K562 (cell line): ENCODE data around the gene STARD3NL. TPM values are rescaled to one million over a fixed set of nuclear protein-coding genes. Genes with fewer than 3 reads are reported as not detected.
A peak's percentile ranks its signal among the peaks of the same experiment; 100 is the strongest.

Source experiments
- ATAC-seq: fragments of 200-7000 bp; cut with Tn5 transposase; 3 replicates; pipeline ENCODE4 v1.9.1; 2020; ENCODE audit warnings: moderate library complexity
- BruUV-seq: library from RNA; stranded (reverse); fragments of 400-500 nt; replicated peaks from 2 replicates; lab custom pipeline; 2021; lab: Mats Ljungman, UMichigan
- CTCF ChIA-PET: fragments of 300-600 bp; formaldehyde crosslinking; extraction: SDS; loops from one replicate; lab custom pipeline; 2021; ENCODE audit warnings: low intra/inter-chr PET ratio; lab: Yijun Ruan, JAX
- POLR2A ChIA-PET: fragments of 300-600, 350-650 bp; sonication (Branson Sonifier 250); formaldehyde crosslinking; extraction: SDS; loops from one replicate; lab custom pipeline; 2021; ENCODE audit warnings: antibody characterized with exemption, inconsistent platforms; lab: Yijun Ruan, JAX
- DNase-seq, 4 experiments: peaks; one replicate each; pipeline versions ENCODE4 v3.0.0 to v3.0.0-alpha.2; 2011 to 2018; ENCODE audit warnings: low spot score in 3 of 4, mixed read lengths in 3 of 4; ENCODE audit errors: extremely low read depth in 1 of 4
- FAIRE-seq: peaks from 2 replicates; lab custom pipeline; 2011; peaks lifted over from hg19 to GRCh38; lab: Jason Lieb, UNC
- H2AFZ ChIP-seq: 2 replicates; pipeline ENCODE4 v1.6.0; 2011; ENCODE audit warnings: low read depth, low read length, control low read depth, inconsistent platforms
- H3K27ac ChIP-seq: fragments of 200-600 bp; 3 replicates; pipeline ENCODE4 v1.8.0; 2011; ENCODE audit warnings: low read depth, mild to moderate bottlenecking, control low read depth, inconsistent platforms, low read length, moderate library complexity, mixed read lengths; ENCODE audit errors: extremely low read depth
- H3K27me3 ChIP-seq, 2 experiments: fragments of 300-600 bp in 1 of 2; 2 replicates in 1 of 2; 3 replicates in 1 of 2; pipeline versions ENCODE4 v1.6.0 to v1.8.0; 2011; ENCODE audit warnings: inconsistent platforms in 2 of 2, low read length in 2 of 2, mild to moderate bottlenecking in 1 of 2, mixed read lengths in 1 of 2, moderate library complexity in 1 of 2; ENCODE audit not compliant: control insufficient read depth in 2 of 2, insufficient read depth in 2 of 2
- H3K36me3 ChIP-seq: fragments of 300-600 bp; 3 replicates; pipeline ENCODE4 v1.8.0; 2011; ENCODE audit warnings: mild to moderate bottlenecking, low read length, inconsistent platforms; ENCODE audit not compliant: control insufficient read depth, insufficient read depth
- H3K4me1 ChIP-seq, 2 experiments: fragments of 200-600 bp in 1 of 2; replicated peaks in 1 of 2; 2 replicates in 1 of 2; 3 replicates in 1 of 2; pipeline versions ENCODE4 v1.5.1 to v1.8.0; 2011; ENCODE audit warnings: inconsistent platforms in 2 of 2, low read length in 2 of 2, mild to moderate bottlenecking in 1 of 2, mixed read lengths in 1 of 2, moderate library complexity in 1 of 2; ENCODE audit not compliant: control insufficient read depth in 2 of 2, insufficient read depth in 2 of 2
- H3K4me2 ChIP-seq: 2 replicates; pipeline ENCODE4 v1.6.1; 2011; ENCODE audit warnings: low read length, control low read depth, inconsistent platforms, mixed read lengths; ENCODE audit not compliant: insufficient read depth
- H3K4me3 ChIP-seq: fragments of 200-600 bp; sonication (generic), shearing (Covaris generic); 2 replicates; pipeline ENCODE4 v1.5.1; 2016; ENCODE audit warnings: control low read depth, inconsistent platforms
- H3K79me2 ChIP-seq: fragments of 200-600 bp; 3 replicates; pipeline ENCODE4 v1.8.0; 2011; ENCODE audit warnings: low read length, inconsistent platforms; ENCODE audit not compliant: control insufficient read depth, insufficient read depth
- H3K9ac ChIP-seq, 2 experiments: 2 replicates each; pipeline versions ENCODE4 v1.6.0 to v1.6.1; 2011; ENCODE audit warnings: low read depth in 2 of 2, low read length in 2 of 2, control low read depth in 1 of 2, inconsistent platforms in 1 of 2, mild to moderate bottlenecking in 1 of 2, mixed read lengths in 1 of 2; ENCODE audit not compliant: insufficient read depth in 1 of 2
- H3K9me1 ChIP-seq: one replicate; pipeline ENCODE4 v1.6.0; 2011; ENCODE audit warnings: inconsistent platforms, mild to moderate bottlenecking, low read length, moderate library complexity; ENCODE audit not compliant: control insufficient read depth, insufficient read depth
- H3K9me3 ChIP-seq: replicated peaks from 2 replicates; pipeline ENCODE4 v1.5.1; 2011; ENCODE audit warnings: low read depth, low read length, inconsistent platforms; ENCODE audit not compliant: control insufficient read depth, insufficient read depth
- H4K20me1 ChIP-seq: replicated peaks from 2 replicates; pipeline ENCODE4 v1.6.1; 2011; ENCODE audit warnings: low read length, inconsistent platforms, mixed read lengths; ENCODE audit not compliant: control insufficient read depth, insufficient read depth
- ATF3 ChIP-seq, 2 experiments: fragments of 450-650 bp in 1 of 2; sonication (generic) in 1 of 2; formaldehyde crosslinking in 1 of 2; IDR thresholded peaks in 1 of 2; conservative IDR thresholded peaks in 1 of 2; 2 replicates each; pipeline versions ENCODE4 v1.6.1 to v1.8.1; 2016 to 2023; ENCODE audit warnings: mild to moderate bottlenecking in 2 of 2, moderate library complexity in 2 of 2, inconsistent platforms in 1 of 2, missing genetic modification reagents in 1 of 2
- CREB1 ChIP-seq, 2 experiments: sonication (generic) in 1 of 2; formaldehyde crosslinking in 1 of 2; IDR thresholded peaks; 2 replicates each; pipeline versions ENCODE4 v1.6.1 to v1.8.0; 2012 to 2022; ENCODE audit warnings: inconsistent platforms in 1 of 2, mild to moderate bottlenecking in 1 of 2, missing genetic modification reagents in 1 of 2, moderate library complexity in 1 of 2
- EGR1 ChIP-seq: fragments of 450-650 bp; conservative IDR thresholded peaks from 2 replicates; pipeline ENCODE4 v1.6.1; 2017; ENCODE audit warnings: mild to moderate bottlenecking
- MCM3 ChIP-seq: fragments of 450-650 bp; IDR thresholded peaks from 2 replicates; pipeline ENCODE4 v1.6.1; 2016
- NR2F6 ChIP-seq: fragments of 450-650 bp; formaldehyde crosslinking; IDR thresholded peaks from 2 replicates; pipeline ENCODE4 v1.4.0; 2020; ENCODE audit warnings: mild to moderate bottlenecking
- PPARD ChIP-seq: fragments of 250-450 bp; sonication (Bioruptor Pico); IDR thresholded peaks from 2 replicates; pipeline ENCODE4 v1.8.0; 2022; ENCODE audit warnings: inconsistent platforms, mild to moderate bottlenecking, moderate library complexity
- PRDM10 ChIP-seq: fragments of 450-650 bp; IDR thresholded peaks from 2 replicates; pipeline ENCODE4 v1.6.1; 2018; ENCODE audit not compliant: partially characterized antibody
- SPI1 ChIP-seq: IDR thresholded peaks from 2 replicates; pipeline ENCODE4 v1.6.1; 2011; ENCODE audit warnings: low read depth, low read length, control low read depth, borderline replicate concordance
- ZNF311 ChIP-seq: fragments of 250-450 bp; sonication (Bioruptor Pico); IDR thresholded peaks from 2 replicates; pipeline ENCODE4 v1.4.0; 2020; ENCODE audit warnings: mild to moderate bottlenecking, moderate library complexity
- ZNF778 ChIP-seq: fragments of 450-650 bp; formaldehyde crosslinking; IDR thresholded peaks from 2 replicates; pipeline ENCODE4 v1.4.0; 2020; ENCODE audit warnings: mild to moderate bottlenecking, moderate library complexity
- WGBS: fragments of 100-300 bp; shearing (Covaris generic); methylation state at CpG from one replicate; pipeline ENCODE4 v1.1.6; 2016; ENCODE audit warnings: low coverage, mixed read lengths; ENCODE audit not compliant: insufficient coverage; ENCODE audit errors: missing lambda C conversion rate; 5-methylcytosine and 5-hydroxymethylcytosine counted together
- in situ Hi-C: fragments of 300-500 bp; cut with MboI; formaldehyde crosslinking; loops from 4 replicates; pipeline ENCODE4 v1.15.0; 2018; ENCODE audit warnings: inconsistent platforms, mixed read lengths
- intact Hi-C: fragments of 100-400 bp; cut with micrococcal nuclease; formaldehyde crosslinking; loops from 2 replicates; pipeline ENCODE4 v1.14.2; 2022
- polyA plus RNA-seq, 8 experiments: library from polyadenylated mRNA; depleted of rRNA in 4 of 8; stranded (reverse) in 5 of 8; unstranded in 3 of 8; fragments of >200 nt; fragmentation: Nextera tagmentation in 2 of 8; fragmentation: Illumina TruSeq in 1 of 8; extraction: Ambion mirVana in 2 of 8; extraction: Trizol in 1 of 8; gene quantifications; 2 replicates each; pipeline versions ENCODE4 v1.2.1 to v1.2.3, GENCODE V29; 2011 to 2014; ENCODE audit warnings: inconsistent platforms in 1 of 8, missing spikeins in 1 of 8
- total RNA-seq, 7 experiments: library from RNA; depleted of rRNA in 6 of 7; stranded (reverse); fragments of >200 nt in 6 of 7; fragmentation: Illumina TruSeq in 2 of 7; extraction: Trizol in 2 of 7; gene quantifications; 2 replicates each; pipeline versions ENCODE4 v1.2.1 to v1.2.3, GENCODE V29; 2011 to 2021; ENCODE audit warnings: low replicate concordance in 1 of 7
- TF ChIP-seq, protein P1 (sequence below): fragments of 250-450 bp; sonication (Bioruptor Pico); IDR thresholded peaks from 2 replicates; pipeline ENCODE4 v1.4.0; 2020; ENCODE audit warnings: mild to moderate bottlenecking

The STARD3NL gene
- total and polyA plus RNA-seq, 9 of the 15 experiments (the other 6 are each of a cell fraction or from before 2014, with no cell fraction given): 42.2 to 90.0 (median 57.6) TPM

GRCh38 chr7:38186593-38187314 is 8.7 kb downstream of the STARD3NL start:
- Histone ChIP-seq H3K4me3 (no peak overlapping the region), H4K20me1 (no peaks in the 10 kb centered on the region), H3K4me1 (peaks cover 0 to 24% of the 10 kb centered on the region in 2 experiments; a peak in 4 of 5 replicates), H3K79me2 (peaks cover 80% of the 10 kb centered on the region), H3K36me3 (peaks cover 12% of the 10 kb centered on the region; the same call in 1 of the 3 replicates), H3K9me3 (0 out of 2 replicates have a peak, but pooled peaks cover 5% of the 10 kb centered on the region), H3K27ac (no peak overlapping the region), H3K4me2 (no peak overlapping the region), H2AFZ (no peak overlapping the region), H3K27me3 (no peaks in the 10 kb centered on the region), H3K9ac (no peak overlapping the region), H3K9me1 (no peaks in the 10 kb centered on the region)
- FAIRE-seq (no peak), DNase-seq (no peak), ATAC-seq (no peak)
- CTCF ChIA-PET: no interaction called here
- in situ Hi-C loops (no loop called here), intact Hi-C loops (no loop called here)
- TF ChIP-seq PRDM10: peak; percentile 78
- TF ChIP-seq CREB1 (IDR thresholded peaks at IDR 0.05): no peak
- no peak for TF ChIP-seq CREB1 (CRISPR knock-in tag; IDR thresholded peaks at IDR 0.05)
- TF ChIP-seq NR2F6 (CRISPR knock-in tag): no peak
- TF ChIP-seq, protein P1, sequence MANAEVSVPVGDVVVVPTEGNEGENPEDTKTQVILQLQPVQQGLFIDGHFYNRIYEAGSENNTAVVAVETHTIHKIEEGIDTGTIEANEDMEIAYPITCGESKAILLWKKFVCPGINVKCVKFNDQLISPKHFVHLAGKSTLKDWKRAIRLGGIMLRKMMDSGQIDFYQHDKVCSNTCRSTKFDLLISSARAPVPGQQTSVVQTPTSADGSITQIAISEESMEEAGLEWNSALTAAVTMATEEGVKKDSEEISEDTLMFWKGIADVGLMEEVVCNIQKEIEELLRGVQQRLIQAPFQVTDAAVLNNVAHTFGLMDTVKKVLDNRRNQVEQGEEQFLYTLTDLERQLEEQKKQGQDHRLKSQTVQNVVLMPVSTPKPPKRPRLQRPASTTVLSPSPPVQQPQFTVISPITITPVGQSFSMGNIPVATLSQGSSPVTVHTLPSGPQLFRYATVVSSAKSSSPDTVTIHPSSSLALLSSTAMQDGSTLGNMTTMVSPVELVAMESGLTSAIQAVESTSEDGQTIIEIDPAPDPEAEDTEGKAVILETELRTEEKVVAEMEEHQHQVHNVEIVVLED: no peak
- no peak for TF ChIP-seq ZNF778 (CRISPR knock-in tag)
- TF ChIP-seq EGR1: no peak
- TF ChIP-seq PPARD (CRISPR knock-in tag): no peak
- TF ChIP-seq SPI1: peak; percentile 48; the same call in 1 of the 2 replicates
- no peak for TF ChIP-seq MCM3
- TF ChIP-seq ZNF311 (CRISPR knock-in tag): no peak
- no peak for TF ChIP-seq ATF3 (IDR thresholded peaks at IDR 0.05)
- TF ChIP-seq ATF3 (CRISPR knock-in tag; conservative IDR thresholded peaks at IDR 0.05): no peak
- no TSS peak for BruUV-seq
- POLR2A ChIA-PET: interaction anchor here (1.4 to 3.5 kb wide), 2 partner anchors 9 to 13 kb away, joined by 4 to 15 read pairs; no protein-coding TSS in a partner anchor
- WGBS: 86% methylated on average over 4 of the region's 4 CpGs
